ENCODE data around the gene SYN1. TPM values are rescaled to one million over a fixed set of nuclear protein-coding genes. Genes with fewer than 3 reads are reported as not detected.

Gene SYN1
- total RNA-seq, 4 donors from 2014 or later = 0.31 TPM; not detected in 3

- Histone ChIP-seq H3K4me3 (no peak overlapping the region), H3K9me3 (no peaks in the 10 kb centered on the region), H3K27ac (no peak overlapping the region), H3K36me3 (no peaks in the 10 kb centered on the region), H3K4me1 (peaks cover 0 to 30% (median 12%) of the 10 kb centered on the region in 3 donors), H3K27me3 (no peaks in the 10 kb centered on the region)
- WGBS, 2 donors = 76 to 78% methylated on average over 6 of the region's 6 CpGs
- no peak for DNase-seq
- intact Hi-C loops (cut with DNase I) = no loop called here
- no peak for TF ChIP-seq POLR2A (IDR thresholded peaks at IDR 0.05)
- TF ChIP-seq CTCF (IDR thresholded peaks at IDR 0.05) = no peak
Measured at GRCh38 chrX:47646636-47647035, 27.0 kb upstream of the SYN1 start.

DNA sequence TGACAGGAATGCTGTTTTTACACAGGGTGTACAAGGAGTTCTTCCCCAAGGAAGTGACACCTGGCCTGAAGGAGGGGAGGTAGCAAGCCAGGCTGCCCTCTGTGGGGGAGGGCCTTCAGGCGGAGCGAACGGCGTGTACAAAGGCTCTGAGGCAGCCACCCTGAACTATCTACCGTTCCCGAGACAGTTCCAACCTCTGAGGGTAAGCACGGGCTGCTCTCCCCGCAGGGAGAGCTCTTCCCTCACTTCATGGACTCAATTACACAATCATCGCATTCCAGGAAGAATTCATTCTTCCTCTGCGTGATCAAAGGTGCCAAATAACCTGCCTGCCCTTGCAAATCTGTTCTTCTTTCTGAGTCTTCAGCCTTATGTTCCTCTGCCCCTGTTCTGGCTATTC lies 25.9 kb upstream of the SYN1 start:
- peaks cover 0 to 23% (median 12%) of the 10 kb centered on the region in 3 donors for H3K4me1 ChIP-seq
- TF ChIP-seq CTCF (IDR thresholded peaks at IDR 0.05) = no peak
- TF ChIP-seq POLR2A (IDR thresholded peaks at IDR 0.05) = no peak
- intact Hi-C loops (cut with DNase I) = no loop called here
- no peak overlapping the region for H3K4me3 ChIP-seq
- no peaks in the 10 kb centered on the region for H3K9me3 ChIP-seq
- 25 to 80% methylated on average over 1 to 10 of the region's 10 CpGs for WGBS, 2 donors
- no peak overlapping the region for H3K27ac ChIP-seq
- H3K27me3 ChIP-seq = no peaks in the 10 kb centered on the region
- H3K36me3 ChIP-seq = peaks cover 0 to 10% (median 0%) of the 10 kb centered on the region in 3 donors
- no peak for DNase-seq

DNA sequence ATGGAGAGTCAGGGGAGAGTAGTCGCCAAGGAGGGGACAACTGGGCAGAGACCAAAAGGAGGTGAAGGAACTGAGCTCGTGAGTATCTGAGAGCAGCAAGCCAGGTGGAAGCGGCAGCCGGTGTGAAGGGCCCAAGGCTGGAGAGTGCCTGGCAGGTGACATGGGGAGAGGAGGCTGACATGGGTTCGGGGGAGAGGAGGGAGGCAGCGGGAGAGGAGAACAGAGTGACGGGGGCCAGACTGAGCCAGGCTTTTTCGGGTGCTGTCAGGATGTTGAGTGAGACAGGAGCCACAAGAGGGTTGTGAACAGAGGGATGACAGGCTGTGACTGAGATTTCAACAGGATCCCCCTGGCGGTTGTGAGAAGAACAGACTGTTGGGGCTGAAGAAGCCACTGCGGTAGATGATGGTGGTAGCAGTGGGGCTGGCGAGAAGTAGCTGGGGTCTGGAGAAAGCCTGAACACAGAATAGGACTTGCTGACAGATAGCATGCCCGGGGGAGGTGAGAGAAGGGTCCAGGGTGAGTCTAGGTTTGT lies 25.0 kb upstream of the SYN1 start:
- 67 to 70% methylated on average over 10 to 12 of the region's 12 CpGs for WGBS, 2 donors
- Histone ChIP-seq H3K4me1 (peaks cover 0 to 22% (median 12%) of the 10 kb centered on the region in 3 donors), H3K4me3 (no peak overlapping the region), H3K27me3 (no peaks in the 10 kb centered on the region), H3K36me3 (peaks cover 0 to 19% (median 0%) of the 10 kb centered on the region in 3 donors), H3K9me3 (peaks cover 0 to 1% (median 0%) of the 10 kb centered on the region in 3 donors), H3K27ac (no peak overlapping the region)
- TF ChIP-seq CTCF (IDR thresholded peaks at IDR 0.05) = peak in 3 of 6 experiments; percentile 14 to 25 (median 17)
- TF ChIP-seq POLR2A (IDR thresholded peaks at IDR 0.05) = no peak
- no peak for DNase-seq
- intact Hi-C loops (cut with DNase I) = no loop called here

- H3K27me3 ChIP-seq = no peaks in the 10 kb centered on the region
- intact Hi-C loops (cut with DNase I) = no loop called here
- 25 to 41% methylated on average over 1 to 2 of the region's 2 CpGs for WGBS, 2 donors
- H3K9me3 ChIP-seq = peaks cover 0 to 6% (median 0%) of the 10 kb centered on the region in 3 donors
- no peak overlapping the region for H3K27ac ChIP-seq
- TF ChIP-seq POLR2A (IDR thresholded peaks at IDR 0.05) = no peak
- TF ChIP-seq CTCF (IDR thresholded peaks at IDR 0.05) = peak in 3 of 6 experiments; percentile 11 to 28 (median 14)
- DNase-seq = no peak
- peaks cover 0 to 26% (median 0%) of the 10 kb centered on the region in 3 donors for H3K36me3 ChIP-seq
- peaks cover 0 to 15% (median 6%) of the 10 kb centered on the region in 3 donors for H3K4me1 ChIP-seq
- H3K4me3 ChIP-seq = no peak overlapping the region
Measured at GRCh38 chrX:47643926-47644325, 24.3 kb upstream of the SYN1 start.

GRCh38 chrX:47638816-47639215 lies 19.2 kb upstream of the SYN1 start:
- no peaks in the 10 kb centered on the region for H3K27me3 ChIP-seq
- H3K4me3 ChIP-seq = no peak overlapping the region
- TF ChIP-seq CTCF (IDR thresholded peaks at IDR 0.05) (no peak), POLR2A (IDR thresholded peaks at IDR 0.05) (no peak)
- H3K9me3 ChIP-seq = peaks cover 0 to 6% (median 0%) of the 10 kb centered on the region in 3 donors
- WGBS, 2 donors = 90 to 100% methylated on average over 2 of the region's 14 CpGs
- H3K4me1 ChIP-seq = peaks cover 0 to 4% (median 0%) of the 10 kb centered on the region in 3 donors
- no peak for DNase-seq
- H3K27ac ChIP-seq = no peak overlapping the region
- intact Hi-C loops (cut with DNase I) = no loop called here
- H3K36me3 ChIP-seq = peaks cover 3 to 73% (median 13%) of the 10 kb centered on the region in 3 donors
